GM18499 (cell line): Measurements from ENCODE around the gene DIAPH2.

Source experiments
- ATAC-seq: cut with Tn5 transposase; IDR thresholded peaks from one replicate; pipeline ENCODE4 v1.9.1; 2021; ENCODE audit warnings: moderate number of reproducible peaks; ENCODE audit not compliant: insufficient read depth, unreplicated experiment

Gene DIAPH2

GRCh38 chrX:96684339-96685209 lies at the start of gene DIAPH2:
DIAPH2 (plus strand) TSS chrX:96684842.
- peak; percentile 57 for ATAC-seq

GRCh38 chrX:96650023-96650422 lies 34.6 kb upstream of the DIAPH2 start:
- no peak for ATAC-seq

GRCh38 chrX:96655947-96656623 lies 28.6 kb upstream of the DIAPH2 start:
- ATAC-seq: no peak

GRCh38 chrX:96682516-96682915 lies 2.1 kb upstream of the DIAPH2 start:
- no peak for ATAC-seq

GRCh38 chrX:96683997-96684338 lies 674 bp upstream of the DIAPH2 start:
- peak; percentile 7 for ATAC-seq

- peak; percentile 13 for ATAC-seq
These were observed 813 bp downstream of the DIAPH2 start for GRCh38 chrX:96685210-96686099.

- no peak for ATAC-seq
These were observed 3.1 kb downstream of the DIAPH2 start for GRCh38 chrX:96687776-96688175.

GRCh38 chrX:96688789-96689188 lies 4.1 kb downstream of the DIAPH2 start:
- ATAC-seq: no peak

- ATAC-seq: no peak
These were observed 5.3 kb downstream of the DIAPH2 start for GRCh38 chrX:96689991-96690390.

GRCh38 chrX:96692454-96692853 lies 7.8 kb downstream of the DIAPH2 start:
- ATAC-seq: no peak

- no peak for ATAC-seq
These were observed 8.2 kb downstream of the DIAPH2 start for GRCh38 chrX:96692890-96693289.

GRCh38 chrX:96693407-96693806 lies 8.8 kb downstream of the DIAPH2 start:
- ATAC-seq: no peak

GRCh38 chrX:96696462-96696861 lies 11.8 kb downstream of the DIAPH2 start:
- no peak for ATAC-seq

GRCh38 chrX:96700625-96701024 lies 16.0 kb downstream of the DIAPH2 start:
- ATAC-seq: no peak

- ATAC-seq: no peak
These were observed 18.7 kb downstream of the DIAPH2 start for GRCh38 chrX:96703379-96703778.

- ATAC-seq: no peak
These were observed 19.2 kb downstream of the DIAPH2 start for GRCh38 chrX:96703816-96704215.

GRCh38 chrX:96704629-96705028 lies 20.0 kb downstream of the DIAPH2 start:
- ATAC-seq: no peak

GRCh38 chrX:96705905-96706304 lies 21.3 kb downstream of the DIAPH2 start:
- no peak for ATAC-seq

GRCh38 chrX:96707804-96708203 lies 23.2 kb downstream of the DIAPH2 start:
- no peak for ATAC-seq

- no peak for ATAC-seq
These were observed 25.4 kb downstream of the DIAPH2 start for GRCh38 chrX:96710031-96710430.

- no peak for ATAC-seq
These were observed 28.7 kb downstream of the DIAPH2 start for GRCh38 chrX:96713303-96713702.
